ENCODE results near the gene SLC12A6. TPM values are rescaled to one million over a fixed set of nuclear protein-coding genes. Genes with fewer than 3 reads are reported as not detected.

The SLC12A6 gene
- total RNA-seq, 1 experiment from 2014 or later, result 8.9 TPM

DNA sequence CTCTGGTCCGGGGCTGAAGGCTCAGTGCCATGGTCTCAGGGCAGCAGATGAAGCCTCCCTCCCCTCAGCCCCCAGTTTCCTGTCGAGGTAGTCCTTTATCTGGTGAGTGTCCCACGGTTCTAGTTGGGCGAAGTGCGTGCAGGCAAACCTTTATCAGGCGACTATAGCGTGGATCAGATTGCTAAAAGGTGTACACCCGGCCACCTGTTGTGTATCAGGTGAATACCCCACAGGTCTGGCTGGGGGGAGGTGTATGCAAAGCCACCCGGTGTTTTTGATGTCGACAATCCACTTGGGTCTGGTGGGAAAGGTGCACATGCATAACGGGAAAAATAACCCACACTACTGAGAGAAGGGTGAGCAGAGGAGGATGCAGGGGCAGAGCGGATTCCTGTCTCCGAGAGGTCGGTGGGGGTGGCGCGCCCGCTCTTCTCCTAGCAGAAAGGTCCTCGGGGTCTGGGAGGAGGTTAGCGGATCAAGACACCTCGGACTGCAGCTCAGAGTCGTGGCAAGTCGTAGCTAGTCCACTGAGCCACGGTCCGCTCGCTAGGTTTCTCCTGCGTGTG is 507 bp downstream of the SLC12A6 start:
- POLR2A ChIA-PET, result no interaction called here

DNA sequence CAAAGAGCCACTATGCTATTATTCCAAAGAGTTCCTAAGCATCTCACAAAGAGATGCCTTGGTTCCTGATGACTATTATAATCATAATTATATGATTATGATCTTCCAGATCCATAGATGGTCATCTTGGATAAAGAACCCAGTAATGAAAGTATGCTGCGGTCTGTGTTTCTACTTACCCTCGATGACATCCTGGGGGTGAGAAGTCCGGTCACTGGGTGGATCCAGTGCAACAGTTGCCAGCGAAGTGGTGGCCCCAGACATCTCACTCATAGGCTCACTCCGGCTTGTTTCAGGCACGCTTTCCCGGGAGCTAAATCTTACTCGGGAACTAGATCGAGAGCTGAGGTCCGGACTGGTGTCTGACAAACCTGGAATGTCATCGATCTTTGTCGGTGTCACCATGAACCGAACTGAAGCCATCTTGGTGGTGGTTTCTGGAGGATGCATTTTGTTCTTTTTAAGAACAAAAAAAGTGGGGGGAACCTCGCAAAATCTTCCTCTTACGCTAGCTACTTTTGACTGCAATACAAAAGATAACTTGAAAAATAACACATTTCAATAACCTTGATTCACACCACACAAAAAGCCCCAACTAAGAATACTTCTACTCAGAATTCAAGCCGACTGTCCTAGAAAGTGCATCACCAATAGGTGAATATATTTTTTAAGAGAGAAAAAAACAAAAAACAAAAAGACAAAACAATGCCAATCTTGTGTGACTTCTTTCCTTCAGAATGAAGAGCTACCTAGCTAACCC is 1.2 kb downstream of the SLC12A6 start:
- no peaks in the 10 kb centered on the region for H3K9me3 Mint-ChIP-seq (ENCODE audit: unreplicated experiment)
- Histone ChIP-seq H3K27me3 (replicated peaks; ENCODE audit: control insufficient read depth, insufficient read depth, low read length) (no peaks in the 10 kb centered on the region), H3K9me3 (no peaks in the 10 kb centered on the region), H3K4me3 (ENCODE audit: low read depth, low read length) (peak overlapping the region; percentile 89; the same call in 1 of the 2 replicates), H3K4me1 (no peaks in the 10 kb centered on the region), H3K36me3 (ENCODE audit: control insufficient read depth, insufficient read depth, low read length) (no peaks in the 10 kb centered on the region)
- BruUV-seq (replicated peaks), result no TSS peak
- ChIA-PET POLR2A (no interaction called here), CTCF (no interaction called here)
- no peak overlapping the region for H3K27ac Mint-ChIP-seq (ENCODE audit: unreplicated experiment)
- H3K36me3 Mint-ChIP-seq (ENCODE audit: insufficient read depth, unreplicated experiment), result peaks cover 36% of the 10 kb centered on the region
- TF ChIP-seq, protein P1, sequence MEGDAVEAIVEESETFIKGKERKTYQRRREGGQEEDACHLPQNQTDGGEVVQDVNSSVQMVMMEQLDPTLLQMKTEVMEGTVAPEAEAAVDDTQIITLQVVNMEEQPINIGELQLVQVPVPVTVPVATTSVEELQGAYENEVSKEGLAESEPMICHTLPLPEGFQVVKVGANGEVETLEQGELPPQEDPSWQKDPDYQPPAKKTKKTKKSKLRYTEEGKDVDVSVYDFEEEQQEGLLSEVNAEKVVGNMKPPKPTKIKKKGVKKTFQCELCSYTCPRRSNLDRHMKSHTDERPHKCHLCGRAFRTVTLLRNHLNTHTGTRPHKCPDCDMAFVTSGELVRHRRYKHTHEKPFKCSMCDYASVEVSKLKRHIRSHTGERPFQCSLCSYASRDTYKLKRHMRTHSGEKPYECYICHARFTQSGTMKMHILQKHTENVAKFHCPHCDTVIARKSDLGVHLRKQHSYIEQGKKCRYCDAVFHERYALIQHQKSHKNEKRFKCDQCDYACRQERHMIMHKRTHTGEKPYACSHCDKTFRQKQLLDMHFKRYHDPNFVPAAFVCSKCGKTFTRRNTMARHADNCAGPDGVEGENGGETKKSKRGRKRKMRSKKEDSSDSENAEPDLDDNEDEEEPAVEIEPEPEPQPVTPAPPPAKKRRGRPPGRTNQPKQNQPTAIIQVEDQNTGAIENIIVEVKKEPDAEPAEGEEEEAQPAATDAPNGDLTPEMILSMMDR (IDR thresholded peaks at IDR 0.05; ENCODE audit: insufficient read depth in 1 of 2, low read depth in 1 of 2, low read length in 1 of 2, severe bottlenecking in 1 of 2, unreplicated experiment in 1 of 2), result no peak
- no peak for DNase-seq
- peak overlapping the region; percentile 94 for H3K4me3 Mint-ChIP-seq (ENCODE audit: unreplicated experiment)
- no peaks in the 10 kb centered on the region for H3K27me3 Mint-ChIP-seq (ENCODE audit: insufficient read depth, unreplicated experiment)
- H3K4me1 Mint-ChIP-seq (ENCODE audit: low read depth, unreplicated experiment), result no peaks in the 10 kb centered on the region
- intact Hi-C loops (cut with micrococcal nuclease; ENCODE audit: unreplicated experiment), result no loop called here

More for the DNA sequence above, 507 bp downstream of the SLC12A6 start:
- no peaks in the 10 kb centered on the region for H3K27me3 ChIP-seq (replicated peaks; ENCODE audit: control insufficient read depth, insufficient read depth, low read length)
- peaks cover 42% of the 10 kb centered on the region for H3K36me3 Mint-ChIP-seq (ENCODE audit: insufficient read depth, unreplicated experiment)
- H3K27ac Mint-ChIP-seq (ENCODE audit: unreplicated experiment), result no peak overlapping the region
- H3K36me3 ChIP-seq (ENCODE audit: control insufficient read depth, insufficient read depth, low read length), result peaks cover 1% of the 10 kb centered on the region; the same call in 1 of the 2 replicates
- CTCF ChIA-PET, result interaction anchor here (3.0 kb wide), 1 partner anchor 31 kb away, joined by 13 read pairs; the partner anchor contains the start of gene LPCAT4
- H3K9me3 ChIP-seq, result no peaks in the 10 kb centered on the region
- no peaks in the 10 kb centered on the region for H3K27me3 Mint-ChIP-seq (ENCODE audit: insufficient read depth, unreplicated experiment)
- DNase-seq, result peak in 1 of 2 experiments; percentile 6
- no peaks in the 10 kb centered on the region for H3K4me1 ChIP-seq
- TF ChIP-seq, protein P1 (IDR thresholded peaks at IDR 0.05; ENCODE audit: insufficient read depth in 1 of 2, low read depth in 1 of 2, low read length in 1 of 2, severe bottlenecking in 1 of 2, unreplicated experiment in 1 of 2), result no peak
- peak overlapping the region; percentile 94 for H3K4me3 Mint-ChIP-seq (ENCODE audit: unreplicated experiment)
- H3K4me1 Mint-ChIP-seq (ENCODE audit: low read depth, unreplicated experiment), result no peaks in the 10 kb centered on the region
- no TSS peak for BruUV-seq (replicated peaks)
- peak overlapping the region; percentile 89 for H3K4me3 ChIP-seq (ENCODE audit: low read depth, low read length)
- intact Hi-C loops (cut with micrococcal nuclease; ENCODE audit: unreplicated experiment), result no loop called here
- no peaks in the 10 kb centered on the region for H3K9me3 Mint-ChIP-seq (ENCODE audit: unreplicated experiment)

- H3K9me3 Mint-ChIP-seq (ENCODE audit: unreplicated experiment), result no peaks in the 10 kb centered on the region
- POLR2A ChIA-PET, result no interaction called here
- no peak overlapping the region for H3K4me3 Mint-ChIP-seq (ENCODE audit: unreplicated experiment)
Observed at GRCh38 chr15:34335176-34336032, 2.2 kb downstream of the SLC12A6 start.

More at GRCh38 chr15:34335176-34336032, 2.2 kb downstream of the SLC12A6 start:
- no peaks in the 10 kb centered on the region for H3K27me3 Mint-ChIP-seq (ENCODE audit: insufficient read depth, unreplicated experiment)
- no peak for DNase-seq
- H3K27ac Mint-ChIP-seq (ENCODE audit: unreplicated experiment), result no peak overlapping the region
- CTCF ChIA-PET, result no interaction called here
- H3K36me3 ChIP-seq (ENCODE audit: control insufficient read depth, insufficient read depth, low read length), result no peaks in the 10 kb centered on the region
- H3K4me1 ChIP-seq, result no peaks in the 10 kb centered on the region
- TF ChIP-seq, protein P1 (IDR thresholded peaks at IDR 0.05; ENCODE audit: insufficient read depth in 1 of 2, low read depth in 1 of 2, low read length in 1 of 2, severe bottlenecking in 1 of 2, unreplicated experiment in 1 of 2), result no peak
- peaks cover 25% of the 10 kb centered on the region for H3K36me3 Mint-ChIP-seq (ENCODE audit: insufficient read depth, unreplicated experiment)
- H3K4me3 ChIP-seq (ENCODE audit: low read depth, low read length), result no peak overlapping the region
- BruUV-seq (replicated peaks), result no TSS peak
- H3K4me1 Mint-ChIP-seq (ENCODE audit: low read depth, unreplicated experiment), result no peaks in the 10 kb centered on the region
- intact Hi-C loops (cut with micrococcal nuclease; ENCODE audit: unreplicated experiment), result no loop called here
- no peaks in the 10 kb centered on the region for H3K9me3 ChIP-seq
- H3K27me3 ChIP-seq (replicated peaks; ENCODE audit: control insufficient read depth, insufficient read depth, low read length), result no peaks in the 10 kb centered on the region

Data from Caco-2 (cell line).